C4-2B (cell line): ENCODE data around the gene FES.

Experiments
- ZFX ChIP-seq: fragments of 450-650 bp; IDR thresholded peaks from 2 replicates; pipeline ENCODE4 v1.6.1; 2017
- TF ChIP-seq, protein P1 (sequence below): fragments of 450-650 bp; conservative IDR thresholded peaks from 2 replicates; pipeline ENCODE4 v1.5.1; 2017; ENCODE audit warnings: mild to moderate bottlenecking

DNA sequence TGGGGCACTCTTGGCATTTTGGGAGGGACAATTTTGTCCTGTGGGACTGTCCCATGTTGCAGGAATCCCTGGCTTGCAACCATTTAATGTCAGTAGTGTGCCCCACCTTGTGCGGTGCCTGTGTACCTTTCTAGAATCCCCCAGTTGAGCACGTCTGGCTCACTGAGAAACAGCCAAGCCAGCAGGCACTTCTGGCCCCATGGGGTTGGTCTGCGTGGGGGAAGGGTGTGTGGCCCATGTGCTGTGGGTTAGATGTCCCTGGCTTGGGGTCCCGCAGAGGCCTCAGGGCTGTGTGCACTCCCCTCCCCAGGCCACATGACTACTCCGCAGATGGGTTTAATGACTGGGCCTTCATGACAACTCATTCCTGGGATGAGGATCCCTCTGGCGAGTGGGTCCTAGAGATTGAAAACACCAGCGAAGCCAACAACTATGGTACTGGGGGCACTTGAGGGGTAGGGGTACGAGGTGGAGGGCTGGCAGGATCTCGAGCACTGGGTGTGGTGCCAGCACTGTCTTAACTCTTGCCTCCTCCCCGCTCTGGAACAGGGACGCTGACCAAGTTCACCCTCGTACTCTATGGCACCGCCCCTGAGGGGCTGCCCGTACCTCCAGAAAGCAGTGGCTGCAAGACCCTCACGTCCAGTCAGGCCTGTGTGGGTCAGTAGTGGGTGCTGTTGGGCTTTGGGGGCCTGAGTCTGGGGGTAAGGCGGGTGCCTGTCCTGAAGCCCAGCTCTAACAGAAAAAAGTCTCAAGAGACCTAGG, 3.7 kb upstream of the FES start:
- TF ChIP-seq, protein P1, sequence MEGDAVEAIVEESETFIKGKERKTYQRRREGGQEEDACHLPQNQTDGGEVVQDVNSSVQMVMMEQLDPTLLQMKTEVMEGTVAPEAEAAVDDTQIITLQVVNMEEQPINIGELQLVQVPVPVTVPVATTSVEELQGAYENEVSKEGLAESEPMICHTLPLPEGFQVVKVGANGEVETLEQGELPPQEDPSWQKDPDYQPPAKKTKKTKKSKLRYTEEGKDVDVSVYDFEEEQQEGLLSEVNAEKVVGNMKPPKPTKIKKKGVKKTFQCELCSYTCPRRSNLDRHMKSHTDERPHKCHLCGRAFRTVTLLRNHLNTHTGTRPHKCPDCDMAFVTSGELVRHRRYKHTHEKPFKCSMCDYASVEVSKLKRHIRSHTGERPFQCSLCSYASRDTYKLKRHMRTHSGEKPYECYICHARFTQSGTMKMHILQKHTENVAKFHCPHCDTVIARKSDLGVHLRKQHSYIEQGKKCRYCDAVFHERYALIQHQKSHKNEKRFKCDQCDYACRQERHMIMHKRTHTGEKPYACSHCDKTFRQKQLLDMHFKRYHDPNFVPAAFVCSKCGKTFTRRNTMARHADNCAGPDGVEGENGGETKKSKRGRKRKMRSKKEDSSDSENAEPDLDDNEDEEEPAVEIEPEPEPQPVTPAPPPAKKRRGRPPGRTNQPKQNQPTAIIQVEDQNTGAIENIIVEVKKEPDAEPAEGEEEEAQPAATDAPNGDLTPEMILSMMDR = no peak
- TF ChIP-seq ZFX = no peak
